ENCODE data around the gene RAD54L. TPM values are rescaled to one million over a fixed set of nuclear protein-coding genes. Genes with fewer than 3 reads are reported as not detected.

RAD54L gene
- total RNA-seq, 1 donor from 2014 or later, result 22.2 TPM

- peaks cover 37% of the 10 kb centered on the region for H3K4me1 Mint-ChIP-seq
- H3K4me1 ChIP-seq, result peaks cover 26% of the 10 kb centered on the region
- peaks cover 8% of the 10 kb centered on the region for H3K36me3 Mint-ChIP-seq
- peaks cover 46% of the 10 kb centered on the region for H4K20me1 ChIP-seq (ENCODE audit: low read depth)
- peak within 1 kb of the TSS; percentile 90 for H3K9ac ChIP-seq
- H2AFZ ChIP-seq (replicated peaks), result peak within 1 kb of the TSS; percentile 83
- H3K27me3 ChIP-seq, result no peaks in the 10 kb centered on the region
- TF ChIP-seq, protein P1, sequence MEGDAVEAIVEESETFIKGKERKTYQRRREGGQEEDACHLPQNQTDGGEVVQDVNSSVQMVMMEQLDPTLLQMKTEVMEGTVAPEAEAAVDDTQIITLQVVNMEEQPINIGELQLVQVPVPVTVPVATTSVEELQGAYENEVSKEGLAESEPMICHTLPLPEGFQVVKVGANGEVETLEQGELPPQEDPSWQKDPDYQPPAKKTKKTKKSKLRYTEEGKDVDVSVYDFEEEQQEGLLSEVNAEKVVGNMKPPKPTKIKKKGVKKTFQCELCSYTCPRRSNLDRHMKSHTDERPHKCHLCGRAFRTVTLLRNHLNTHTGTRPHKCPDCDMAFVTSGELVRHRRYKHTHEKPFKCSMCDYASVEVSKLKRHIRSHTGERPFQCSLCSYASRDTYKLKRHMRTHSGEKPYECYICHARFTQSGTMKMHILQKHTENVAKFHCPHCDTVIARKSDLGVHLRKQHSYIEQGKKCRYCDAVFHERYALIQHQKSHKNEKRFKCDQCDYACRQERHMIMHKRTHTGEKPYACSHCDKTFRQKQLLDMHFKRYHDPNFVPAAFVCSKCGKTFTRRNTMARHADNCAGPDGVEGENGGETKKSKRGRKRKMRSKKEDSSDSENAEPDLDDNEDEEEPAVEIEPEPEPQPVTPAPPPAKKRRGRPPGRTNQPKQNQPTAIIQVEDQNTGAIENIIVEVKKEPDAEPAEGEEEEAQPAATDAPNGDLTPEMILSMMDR (IDR thresholded peaks at IDR 0.05), result peak; percentile 33
- TF ChIP-seq EZH2phosphoT487 (IDR thresholded peaks at IDR 0.05) (no peak), EZH2 (IDR thresholded peaks at IDR 0.05) (peak; percentile 9)
- H3K4me2 ChIP-seq, result peak within 1 kb of the TSS; percentile 89
- no peaks in the 10 kb centered on the region for H3K36me3 ChIP-seq
- no peaks in the 10 kb centered on the region for H3K9me3 ChIP-seq (ENCODE audit: low read depth)
- peak within 1 kb of the TSS; percentile 97 for H3K27ac ChIP-seq
- H3F3A ChIP-seq (ENCODE audit: low read depth), result peaks cover 27% of the 10 kb centered on the region
- DNase-seq (ENCODE audit: low spot score), result peak; percentile 98
- H3K4me3 Mint-ChIP-seq, result peak within 1 kb of the TSS; percentile 100
- peak within 1 kb of the TSS; percentile 100 for H3K27ac Mint-ChIP-seq
- peaks cover 5% of the 10 kb centered on the region for H3K27me3 Mint-ChIP-seq (ENCODE audit: insufficient read depth, low read depth)
- no peaks in the 10 kb centered on the region for H3K9me3 Mint-ChIP-seq
- H3K4me3 ChIP-seq, result peak within 1 kb of the TSS; percentile 81
- peaks cover 95% of the 10 kb centered on the region for H3K79me2 ChIP-seq (ENCODE audit: low read depth)
Observed at GRCh38 chr1:46303038-46303871, 55.7 kb downstream of the RAD54L start, which contains the start of the genes LRRC41 and UQCRH. TSS of gene LRRC41 (minus strand) at chr1:46303616. CDS start at chr1:46303322, 294 bp downstream. TSS of gene UQCRH (plus strand) at chr1:46303698. CDS start at chr1:46303767, 69 bp downstream.

DNA sequence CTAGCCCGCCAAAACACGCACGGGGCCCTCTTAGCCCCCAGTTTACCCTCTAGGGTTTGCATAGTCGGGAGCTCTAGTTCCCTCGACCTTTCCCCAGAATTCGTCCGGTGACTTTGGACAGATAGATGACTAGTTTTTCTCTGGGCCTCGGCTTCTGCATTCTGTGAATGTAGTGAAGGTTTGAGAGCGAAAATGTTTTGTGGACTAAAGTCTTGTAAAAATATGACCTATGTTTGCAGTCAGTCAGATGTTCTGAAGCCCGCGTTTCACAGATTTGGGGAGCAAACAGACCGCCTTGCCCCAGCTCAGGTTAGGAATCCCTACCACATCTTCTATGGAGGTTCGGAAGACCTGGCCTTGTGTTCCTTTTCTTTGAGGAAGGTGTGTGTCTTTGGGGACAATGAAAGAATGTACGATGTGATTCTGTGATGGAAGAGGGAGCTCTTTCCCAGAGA, 56.3 kb downstream of the RAD54L start:
- H3K27me3 Mint-ChIP-seq (ENCODE audit: insufficient read depth, low read depth), result peaks cover 5% of the 10 kb centered on the region
- peaks cover 32% of the 10 kb centered on the region for H3K4me1 Mint-ChIP-seq
- peak overlapping the region; percentile 100 for H3K27ac Mint-ChIP-seq
- peak overlapping the region; percentile 81 for H3K4me3 ChIP-seq
- H4K20me1 ChIP-seq (ENCODE audit: low read depth), result peaks cover 49% of the 10 kb centered on the region
- peaks cover 26% of the 10 kb centered on the region for H3K4me1 ChIP-seq
- peak overlapping the region; percentile 97 for H3K27ac ChIP-seq
- H3K36me3 ChIP-seq, result peaks cover 2% of the 10 kb centered on the region
- H2AFZ ChIP-seq (replicated peaks), result no peak overlapping the region
- no peaks in the 10 kb centered on the region for H3K27me3 ChIP-seq
- TF ChIP-seq EZH2phosphoT487 (IDR thresholded peaks at IDR 0.05) (no peak), EZH2 (IDR thresholded peaks at IDR 0.05) (no peak)
- TF ChIP-seq, protein P1 (IDR thresholded peaks at IDR 0.05), result no peak
- H3F3A ChIP-seq (ENCODE audit: low read depth), result peaks cover 27% of the 10 kb centered on the region
- H3K36me3 Mint-ChIP-seq, result peaks cover 10% of the 10 kb centered on the region
- H3K9me3 Mint-ChIP-seq, result no peaks in the 10 kb centered on the region
- H3K79me2 ChIP-seq (ENCODE audit: low read depth), result peaks cover 95% of the 10 kb centered on the region
- peak overlapping the region; percentile 89 for H3K4me2 ChIP-seq
- peak overlapping the region; percentile 90 for H3K9ac ChIP-seq
- DNase-seq (ENCODE audit: low spot score), result no peak
- no peaks in the 10 kb centered on the region for H3K9me3 ChIP-seq (ENCODE audit: low read depth)
- peak overlapping the region; percentile 100 for H3K4me3 Mint-ChIP-seq

- H3F3A ChIP-seq (ENCODE audit: low read depth), result peaks cover 17% of the 10 kb centered on the region
- no peak overlapping the region for H3K9ac ChIP-seq
- no peaks in the 10 kb centered on the region for H3K9me3 ChIP-seq (ENCODE audit: low read depth)
- no peak for DNase-seq (ENCODE audit: low spot score)
- peaks cover 49% of the 10 kb centered on the region for H4K20me1 ChIP-seq (ENCODE audit: low read depth)
- Mint-ChIP-seq H3K36me3 (peaks cover 20% of the 10 kb centered on the region), H3K4me1 (peaks cover 22% of the 10 kb centered on the region), H3K27ac (no peak overlapping the region), H3K9me3 (no peaks in the 10 kb centered on the region), H3K4me3 (no peak overlapping the region), H3K27me3 (ENCODE audit: insufficient read depth, low read depth) (peaks cover 3% of the 10 kb centered on the region)
- no peak for TF ChIP-seq EZH2phosphoT487 (IDR thresholded peaks at IDR 0.05)
- TF ChIP-seq, protein P1 (IDR thresholded peaks at IDR 0.05), result no peak
- TF ChIP-seq EZH2 (IDR thresholded peaks at IDR 0.05), result no peak
- no peak overlapping the region for H3K27ac ChIP-seq
- no peak overlapping the region for H3K4me3 ChIP-seq
- peaks cover 87% of the 10 kb centered on the region for H3K79me2 ChIP-seq (ENCODE audit: low read depth)
- H3K36me3 ChIP-seq, result peaks cover 15% of the 10 kb centered on the region
- H3K27me3 ChIP-seq, result no peaks in the 10 kb centered on the region
- H3K4me1 ChIP-seq, result peaks cover 18% of the 10 kb centered on the region
- H2AFZ ChIP-seq (replicated peaks), result no peak overlapping the region
- peak overlapping the region; percentile 40 for H3K4me2 ChIP-seq
Observed at GRCh38 chr1:46306159-46306530, 58.6 kb downstream of the RAD54L start.

Measured in neural progenitor cell (in vitro differentiated cells).